Prostate gland (tissue), 2 donors: ENCODE results near the gene ZNF609.

ENCODE experiments used
- CTCF ChIP-seq, 4 experiments: fragments of 200-600 bp in 2 of 4; fragments of 450-650 bp in 2 of 4; sonication (generic) in 2 of 4; IDR thresholded peaks; 1 replicate in 3 of 4; 2 replicates in 1 of 4; pipeline ENCODE4 v1.5.1; 2016 to 2019; ENCODE audit warnings: antibody characterized with exemption in 4 of 4, mild to moderate bottlenecking in 2 of 4, moderate library complexity in 2 of 4
- POLR2A ChIP-seq: fragments of 450-650 bp; IDR thresholded peaks from one replicate; pipeline ENCODE4 v1.6.1; 2016; ENCODE audit warnings: antibody characterized with exemption, mild to moderate bottlenecking
- POLR2AphosphoS5 ChIP-seq: sonication (generic); formaldehyde crosslinking; IDR thresholded peaks from one replicate; pipeline ENCODE4 v1.6.1; 2017; ENCODE audit warnings: antibody characterized with exemption

DNA sequence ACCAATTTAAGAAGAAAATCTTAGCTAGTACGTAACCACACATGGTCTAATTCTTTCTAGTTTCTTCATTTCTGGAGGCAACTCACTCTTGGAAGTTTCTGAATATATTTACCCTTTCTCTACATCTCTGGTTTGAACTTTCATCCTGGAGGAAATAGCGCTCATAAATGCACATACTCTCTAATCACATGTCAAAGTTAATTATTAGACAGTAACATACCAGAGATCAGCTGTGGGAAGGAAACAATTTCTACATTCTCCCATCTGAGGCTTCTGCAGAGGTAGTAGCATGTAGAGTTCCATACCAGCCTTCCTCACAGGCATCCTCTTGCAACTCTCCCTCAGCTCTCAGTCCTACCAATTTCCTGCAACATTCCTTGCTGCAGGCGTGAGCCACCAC, 182.5 kb downstream of the ZNF609 start:
- no peak for TF ChIP-seq CTCF (IDR thresholded peaks at IDR 0.05)
- TF ChIP-seq POLR2A, result no peak
- no peak for TF ChIP-seq POLR2AphosphoS5
